Measurements from ENCODE around the gene MAGI1.

MAGI1 gene

GRCh38 chr3:66041116-66041515 lies 2.4 kb upstream of the MAGI1 start:
- no peak for TF ChIP-seq CTCF (IDR thresholded peaks at IDR 0.05; ENCODE audit: insufficient read depth, missing control alignments)
- FAIRE-seq (no peak), DNase-seq (ENCODE audit: insufficient read length, low spot score) (no peak)

GRCh38 chr3:66039590-66039887 lies 821 bp upstream of the MAGI1 start:
- no peak for DNase-seq (ENCODE audit: insufficient read length, low spot score)
- no peak for FAIRE-seq

GRCh38 chr3:66038384-66038725 lies 363 bp downstream of the MAGI1 start:
- DNase-seq (ENCODE audit: insufficient read length, low spot score) (no peak), FAIRE-seq (no peak)
- TF ChIP-seq CTCF (IDR thresholded peaks at IDR 0.05; ENCODE audit: insufficient read depth, missing control alignments) = no peak

More at GRCh38 chr3:66039590-66039887, 821 bp upstream of the MAGI1 start:
- TF ChIP-seq CTCF (IDR thresholded peaks at IDR 0.05; ENCODE audit: insufficient read depth, missing control alignments) = no peak

GRCh38 chr3:66037986-66038369 lies 740 bp downstream of the MAGI1 start:
- no peak for FAIRE-seq
- TF ChIP-seq CTCF (IDR thresholded peaks at IDR 0.05; ENCODE audit: insufficient read depth, missing control alignments) = no peak
- DNase-seq (ENCODE audit: insufficient read length, low spot score) = no peak

GRCh38 chr3:66037330-66037985 lies 1.3 kb downstream of the MAGI1 start:
- peak; percentile 39 for TF ChIP-seq CTCF (IDR thresholded peaks at IDR 0.05; ENCODE audit: insufficient read depth, missing control alignments)
- no peak for FAIRE-seq
- DNase-seq (ENCODE audit: insufficient read length, low spot score) = no peak

GRCh38 chr3:66036586-66037148 lies 2.1 kb downstream of the MAGI1 start:
- no peak for DNase-seq (ENCODE audit: insufficient read length, low spot score)
- no peak for TF ChIP-seq CTCF (IDR thresholded peaks at IDR 0.05; ENCODE audit: insufficient read depth, missing control alignments)
- FAIRE-seq = no peak

GRCh38 chr3:66035763-66036477 lies 2.8 kb downstream of the MAGI1 start:
- no peak for TF ChIP-seq CTCF (IDR thresholded peaks at IDR 0.05; ENCODE audit: insufficient read depth, missing control alignments)
- no peak for DNase-seq (ENCODE audit: insufficient read length, low spot score)
- no peak for FAIRE-seq

All from D721Med (cell line).